Erythroblast (primary cell): ENCODE data around the gene RETREG2.
"Not testable (repeated sequence)": the region's sequence is repeated elsewhere in the genome, so short reads cannot be mapped to it uniquely, and the experiment has no call there.

Source experiments
- DNase-seq, 2 experiments: peaks; one replicate each; lab custom pipeline; 2025; lab: John Stamatoyannopoulos, UW
- GATA1 ChIP-seq: IDR thresholded peaks from 2 replicates; pipeline ENCODE4 v1.6.1; 2011; ENCODE audit warnings: low read depth, mild to moderate bottlenecking, control low read depth, low read length, moderate library complexity
- POLR2A ChIP-seq: IDR thresholded peaks from 2 replicates; pipeline ENCODE4 v1.6.1; 2011; ENCODE audit warnings: mild to moderate bottlenecking, low read length

The RETREG2 gene

DNA sequence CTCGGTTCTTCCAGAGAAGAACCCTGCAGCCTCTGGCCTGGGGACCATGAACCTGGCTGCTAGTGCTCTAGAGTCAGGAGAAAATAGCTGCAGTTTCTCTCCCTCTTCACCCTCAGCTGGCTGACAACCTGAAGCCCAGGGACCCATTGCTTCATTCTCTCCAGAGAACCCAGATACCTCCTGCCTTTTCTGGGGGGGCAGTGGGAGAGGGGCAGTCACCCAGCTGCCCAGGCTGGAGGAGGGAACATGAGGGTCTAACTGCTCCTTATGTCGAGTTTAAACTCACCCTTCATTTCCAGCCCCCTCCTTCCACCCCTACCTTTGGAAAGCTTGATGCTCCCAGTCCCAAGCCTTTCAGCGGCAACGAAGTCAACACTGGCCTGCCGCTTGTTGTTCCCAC is 20.9 kb downstream of the RETREG2 start:
- TF ChIP-seq GATA1, result no peak
- TF ChIP-seq POLR2A, result no peak
- no peak for DNase-seq

DNA sequence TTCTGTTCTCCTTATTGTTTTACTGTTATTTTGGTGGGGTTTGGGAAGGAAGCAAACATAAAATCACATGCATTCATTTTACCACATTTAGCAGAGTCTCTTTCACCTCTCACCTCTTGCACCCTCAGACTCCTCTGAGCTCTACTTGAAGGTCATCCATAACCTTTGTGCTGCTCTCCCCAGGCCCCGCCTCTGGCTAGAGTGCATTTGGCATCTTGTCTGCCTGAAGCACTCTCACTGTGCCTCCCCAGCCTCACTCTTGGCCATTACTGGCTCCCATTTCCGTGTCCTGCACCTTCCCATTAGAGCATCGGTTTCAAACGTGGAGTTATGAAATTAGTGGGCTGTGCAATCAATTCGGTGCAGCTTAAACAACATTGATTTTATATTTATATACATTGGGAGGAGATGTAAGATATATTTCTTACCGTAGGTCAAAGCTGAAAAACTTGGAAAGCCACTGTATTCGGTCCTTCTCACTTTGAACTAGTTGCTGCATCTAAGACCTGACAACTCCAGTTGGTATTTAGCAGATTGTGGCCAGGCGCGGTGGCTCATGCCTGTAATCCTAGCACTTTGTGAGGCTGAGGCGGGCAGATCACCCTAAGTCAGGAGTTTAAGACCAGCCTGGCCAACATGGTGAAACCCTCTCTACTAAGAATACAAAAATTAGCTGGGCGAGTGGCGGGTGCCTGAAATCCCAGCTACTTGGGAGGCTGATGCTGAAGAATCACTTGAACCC is 21.6 kb downstream of the RETREG2 start:
- TF ChIP-seq POLR2A, result no peak
- no peak for TF ChIP-seq GATA1
- DNase-seq, result no peak

- TF ChIP-seq POLR2A, result peak; percentile 15
- not testable (repeated sequence) for DNase-seq
These were observed 22.6 kb downstream of the RETREG2 start for GRCh38 chr2:219200502-219201326.

DNA sequence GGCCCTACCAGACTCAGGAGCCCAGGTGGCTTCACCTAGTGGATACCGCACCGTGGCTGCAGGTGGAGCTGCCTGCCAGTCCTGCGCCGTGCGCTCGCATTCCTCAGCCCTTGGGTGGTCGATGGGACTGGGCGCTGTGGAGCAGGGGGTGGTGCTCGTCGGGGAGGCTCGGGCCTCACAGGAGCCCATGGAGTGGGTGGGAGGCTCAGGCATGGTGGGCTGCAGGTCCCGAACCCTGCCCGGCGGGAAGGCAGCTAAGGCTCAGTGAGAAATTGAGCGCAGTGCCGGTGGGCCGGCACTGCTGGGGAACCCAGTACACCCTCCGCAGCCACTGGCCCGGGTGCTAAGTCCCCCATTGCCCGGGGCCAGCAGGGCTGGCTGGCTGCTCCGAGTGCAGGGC is 23.3 kb downstream of the RETREG2 start:
- not testable (repeated sequence) for DNase-seq

DNA sequence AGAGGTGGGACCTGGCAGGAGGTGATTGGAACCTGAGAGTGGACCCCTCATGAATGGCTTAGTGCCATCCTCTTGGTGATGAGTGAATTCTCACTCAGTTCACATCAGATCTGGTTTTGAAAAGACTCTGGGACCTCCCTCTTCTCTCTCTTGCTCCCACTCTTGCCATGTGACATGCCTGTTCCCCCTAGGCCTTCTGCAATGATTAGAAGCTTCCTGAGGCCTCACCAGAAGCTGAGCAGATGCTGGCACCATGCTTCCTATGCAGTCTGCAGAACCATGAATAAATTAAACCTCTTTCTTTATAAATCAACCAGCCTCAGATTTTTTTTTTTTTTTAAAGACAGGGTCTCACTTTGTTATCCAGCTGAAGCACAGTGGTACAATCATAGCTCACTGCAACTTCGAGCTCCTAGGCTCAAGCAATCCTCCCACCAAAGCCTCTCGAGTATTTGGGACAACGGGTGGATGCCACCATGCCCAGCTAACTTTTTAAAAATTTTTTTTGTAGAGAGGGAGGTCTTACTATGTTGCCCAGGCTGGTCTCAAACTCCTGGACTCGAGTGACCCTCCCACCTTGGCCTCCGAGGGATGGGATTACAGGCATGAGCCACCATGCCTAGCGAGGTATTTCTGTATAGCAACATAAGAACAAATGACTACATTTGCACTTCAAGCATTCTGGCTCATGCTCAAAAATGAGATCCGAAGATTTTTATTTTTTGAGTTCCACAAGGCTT is 26.5 kb downstream of the RETREG2 start:
- TF ChIP-seq GATA1 (no peak), POLR2A (no peak)
- DNase-seq, result no peak

DNA sequence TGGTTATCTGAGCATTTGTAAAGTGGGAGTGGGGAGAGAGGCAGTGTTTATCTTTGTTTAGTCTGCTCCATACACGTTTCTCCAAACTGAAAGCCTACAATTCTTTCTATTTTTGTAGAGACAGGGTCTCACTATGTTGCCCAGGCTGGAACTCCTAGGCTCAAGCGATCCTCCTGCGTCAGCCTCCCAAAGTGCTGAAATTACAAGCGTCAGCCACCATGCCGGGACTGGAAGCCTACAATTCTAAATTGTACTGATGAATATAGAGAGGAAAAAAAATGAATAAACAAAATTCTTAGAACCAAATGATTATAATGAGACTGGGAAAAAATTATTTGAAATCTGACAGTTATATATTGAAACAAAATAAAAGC is 27.1 kb downstream of the RETREG2 start:
- TF ChIP-seq POLR2A (no peak), GATA1 (no peak)
- DNase-seq, result no peak

DNA sequence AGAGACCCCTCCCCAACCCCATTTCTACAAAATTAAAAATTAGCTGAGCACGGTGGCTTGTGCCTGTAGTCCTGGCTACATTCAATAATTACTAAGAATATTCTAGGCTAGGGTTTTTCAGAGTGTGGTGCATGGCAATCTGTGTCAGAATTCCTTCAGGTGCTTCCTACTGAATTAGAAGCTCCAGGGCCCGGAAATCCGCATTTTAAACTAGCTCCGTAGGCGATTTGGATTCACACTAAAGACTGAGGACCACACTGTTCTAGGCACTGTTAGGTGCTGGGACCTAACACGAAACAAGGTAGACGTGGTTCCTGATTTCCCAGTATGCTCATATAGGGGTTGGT is 27.9 kb downstream of the RETREG2 start:
- DNase-seq, result no peak
- TF ChIP-seq POLR2A (no peak), GATA1 (no peak)

GRCh38 chr2:219206328-219207133 is 28.5 kb downstream of the RETREG2 start, which contains the start of gene ZFAND2B:
TSS of gene ZFAND2B (plus strand) at chr2:219206782. CDS start at chr2:219206988, 206 bp downstream.
- TF ChIP-seq POLR2A, result peak; percentile 97
- TF ChIP-seq GATA1, result no peak
- DNase-seq, result peak; percentile 95 to 97

DNA sequence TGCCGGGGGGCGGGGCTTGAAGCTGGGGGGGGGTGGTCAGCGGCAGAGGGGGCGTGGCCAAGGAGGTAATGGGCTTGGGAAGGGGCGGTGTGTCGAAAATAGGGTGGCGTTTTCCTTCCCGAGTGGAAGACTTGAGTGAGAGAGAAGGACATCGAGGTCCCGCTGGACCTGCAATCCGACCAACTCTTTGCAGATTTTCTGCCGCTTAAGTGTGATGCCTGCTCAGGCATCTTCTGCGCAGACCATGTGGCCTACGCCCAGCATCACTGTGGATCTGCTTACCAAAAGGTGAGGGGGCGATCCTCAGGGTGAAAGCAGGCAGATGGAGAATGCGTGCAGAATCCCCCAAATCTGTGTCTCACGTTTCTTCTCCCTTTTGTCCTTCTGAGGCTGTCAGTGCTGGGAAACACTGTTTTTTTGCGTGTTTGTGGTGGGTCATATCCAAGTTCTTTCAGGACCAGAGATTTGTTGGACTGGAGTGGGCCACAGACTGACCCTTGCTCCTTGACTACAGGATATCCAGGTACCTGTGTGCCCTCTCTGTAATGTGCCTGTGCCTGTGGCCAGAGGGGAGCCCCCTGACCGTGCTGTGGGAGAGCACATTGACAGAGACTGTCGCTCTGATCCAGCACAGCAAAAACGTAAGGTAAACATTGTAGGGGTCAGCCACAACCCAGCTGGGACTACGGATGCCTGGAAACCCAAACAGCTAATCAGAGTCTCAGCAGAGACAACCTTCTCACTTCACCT is 29.2 kb downstream of the RETREG2 start:
- DNase-seq, result no peak
- TF ChIP-seq GATA1, result no peak
- peak; percentile 19 for TF ChIP-seq POLR2A

GRCh38 chr2:219207884-219208740 is 30.0 kb downstream of the RETREG2 start:
- TF ChIP-seq GATA1, result no peak
- peak; percentile 13 for TF ChIP-seq POLR2A
- peak in 1 of 2 experiments; percentile 48 for DNase-seq

DNA sequence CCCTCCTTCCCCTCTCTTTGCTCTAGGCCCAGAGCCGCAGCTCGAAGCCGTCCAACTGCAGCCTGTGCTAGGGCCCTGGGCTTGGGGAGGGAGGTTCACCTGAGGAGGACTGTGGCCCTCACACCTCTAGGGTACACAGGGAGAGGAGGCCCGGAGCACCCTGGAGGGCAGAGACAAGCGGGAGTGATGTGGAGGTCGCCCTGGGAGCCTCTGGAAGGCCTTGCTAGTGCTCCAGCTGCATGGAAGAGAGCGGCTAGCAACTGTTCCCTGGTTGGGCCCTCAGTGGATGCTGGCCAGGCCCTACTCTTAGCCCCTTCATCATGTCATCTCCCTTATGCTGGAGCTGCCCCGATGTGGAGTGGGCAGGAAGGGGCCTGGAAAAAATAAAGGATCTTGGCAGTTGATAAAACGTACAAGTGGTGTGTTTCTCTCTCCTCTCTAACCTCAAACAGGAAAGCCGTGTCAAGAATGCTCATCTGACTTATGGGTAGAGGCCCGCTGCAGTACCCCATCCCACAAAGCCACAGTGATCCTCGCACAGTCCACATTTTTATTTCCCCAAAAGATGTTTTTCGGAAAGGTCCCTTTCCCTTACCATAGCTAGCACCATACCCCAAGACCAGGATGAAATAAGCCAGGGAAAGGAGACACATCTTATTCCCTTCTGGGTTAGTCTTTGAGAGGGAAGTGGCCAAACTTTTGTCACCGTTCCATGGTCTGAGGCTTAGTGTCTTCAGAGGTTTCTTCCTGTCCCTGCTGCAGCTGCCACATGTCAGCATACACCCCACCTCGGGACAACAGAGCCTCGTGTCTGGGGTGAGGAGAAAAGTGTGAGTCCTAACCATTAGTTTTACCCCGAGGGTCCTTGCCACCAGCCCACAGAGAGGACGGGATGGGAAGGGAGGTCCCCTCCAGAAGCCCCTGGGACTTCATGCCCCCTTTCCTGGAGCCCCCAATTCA is 31.4 kb downstream of the RETREG2 start:
- TF ChIP-seq POLR2A, result no peak
- TF ChIP-seq GATA1, result no peak
- no peak for DNase-seq
